SK-N-SH treated with all-trans-retinoic acid at 6 μM for 48 hours (cell line): ENCODE measurements around the gene LAMA2.

Experiments
- POU6F1 ChIP-seq: fragments of 250-450 bp; sonication (Bioruptor Pico); IDR thresholded peaks from 2 replicates; pipeline ENCODE4 v1.8.0; 2021; ENCODE audit warnings: low read depth, mild to moderate bottlenecking, moderate library complexity, borderline replicate concordance
- RARB ChIP-seq: fragments of 250-450 bp; sonication (Bioruptor Pico); IDR thresholded peaks from 2 replicates; pipeline ENCODE4 v1.8.0; 2021; ENCODE audit warnings: mild to moderate bottlenecking, moderate library complexity
- TOX ChIP-seq: fragments of 250-450 bp; sonication (Bioruptor Pico); IDR thresholded peaks from 2 replicates; pipeline ENCODE4 v1.8.0; 2021; ENCODE audit warnings: mild to moderate bottlenecking, moderate library complexity, borderline replicate concordance
- ZFP3 ChIP-seq: fragments of 250-450 bp; sonication (Bioruptor Pico); IDR thresholded peaks from 2 replicates; pipeline ENCODE4 v1.5.0; 2020; ENCODE audit warnings: mild to moderate bottlenecking, moderate library complexity
- ZFP30 ChIP-seq: fragments of 450-650 bp; formaldehyde crosslinking; IDR thresholded peaks from 2 replicates; pipeline ENCODE4 v1.5.0; 2022; ENCODE audit warnings: mild to moderate bottlenecking, moderate library complexity

GRCh38 chr6:129281168-129281796 lies 398.3 kb downstream of the LAMA2 start:
- TF ChIP-seq ZFP3 (no peak), POU6F1 (CRISPR knock-in tag) (no peak), TOX (CRISPR knock-in tag) (no peak), ZFP30 (CRISPR knock-in tag) (no peak), RARB (CRISPR knock-in tag) (no peak)
